Astrocyte (in vitro differentiated cells and primary cell): ENCODE measurements around the gene GGCT. TPM values are rescaled to one million over a fixed set of nuclear protein-coding genes. Genes with fewer than 3 reads are reported as not detected.

Source experiments
- DNase-seq: peaks from one replicate; pipeline ENCODE4 v3.0.0-alpha.2; 2010; ENCODE audit warnings: low read depth
- FAIRE-seq: peaks from 2 replicates; lab custom pipeline; 2011; peaks lifted over from hg19 to GRCh38; lab: Jason Lieb, UNC
- H2AFZ ChIP-seq: 2 replicates; pipeline ENCODE4 v1.6.0; 2012; ENCODE audit warnings: low read depth, low read length, inconsistent platforms
- H3K27ac ChIP-seq: 2 replicates; pipeline ENCODE4 v1.5.1; 2011; ENCODE audit warnings: low read depth, low read length, inconsistent platforms
- H3K27me3 ChIP-seq: 2 replicates; pipeline ENCODE4 v1.6.0; 2011; ENCODE audit warnings: low read length, inconsistent platforms; ENCODE audit not compliant: insufficient read depth
- H3K36me3 ChIP-seq: 2 replicates; pipeline ENCODE4 v1.5.1; 2011; ENCODE audit warnings: low read length, inconsistent platforms; ENCODE audit not compliant: insufficient read depth
- H3K4me1 ChIP-seq: 2 replicates; pipeline ENCODE4 v1.5.1; 2011; ENCODE audit warnings: low read length, inconsistent platforms; ENCODE audit not compliant: insufficient read depth
- H3K4me2 ChIP-seq: 2 replicates; pipeline ENCODE4 v1.6.0; 2012; ENCODE audit warnings: low read length, inconsistent platforms
- H3K4me3 ChIP-seq: 2 replicates; pipeline ENCODE4 v1.5.1; 2011; ENCODE audit warnings: low read depth, mild to moderate bottlenecking, low read length, inconsistent platforms; ENCODE audit not compliant: insufficient read depth
- H3K79me2 ChIP-seq: 2 replicates; pipeline ENCODE4 v1.6.0; 2012; ENCODE audit warnings: mild to moderate bottlenecking, low read length, inconsistent platforms; ENCODE audit not compliant: insufficient read depth
- H3K9ac ChIP-seq: 2 replicates; pipeline ENCODE4 v1.6.0; 2012; ENCODE audit warnings: mild to moderate bottlenecking, low read length, inconsistent platforms
- H3K9me3 ChIP-seq: 2 replicates; pipeline ENCODE4 v1.5.1; 2012; ENCODE audit warnings: low read depth, mild to moderate bottlenecking, low read length, inconsistent platforms; ENCODE audit not compliant: insufficient read depth
- H4K20me1 ChIP-seq: 2 replicates; pipeline ENCODE4 v1.6.0; 2012; ENCODE audit warnings: low read length, inconsistent platforms; ENCODE audit not compliant: insufficient read depth
- H3K27ac Mint-ChIP-seq: one replicate; pipeline ENCODE4 v1.8.0; 2021; ENCODE audit warnings: mild to moderate bottlenecking, mixed read lengths; ENCODE audit not compliant: unreplicated experiment
- H3K27me3 Mint-ChIP-seq: one replicate; pipeline ENCODE4 v1.8.0; 2021; ENCODE audit warnings: low read depth, mixed read lengths; ENCODE audit not compliant: unreplicated experiment
- H3K36me3 Mint-ChIP-seq: one replicate; pipeline ENCODE4 v1.8.0; 2021; ENCODE audit warnings: low read depth, mixed read lengths; ENCODE audit not compliant: unreplicated experiment
- H3K4me1 Mint-ChIP-seq: one replicate; pipeline ENCODE4 v1.8.0; 2021; ENCODE audit warnings: low read depth, mixed read lengths; ENCODE audit not compliant: unreplicated experiment
- H3K4me3 Mint-ChIP-seq: one replicate; pipeline ENCODE4 v1.8.0; 2021; ENCODE audit warnings: mild to moderate bottlenecking, moderate library complexity, mixed read lengths; ENCODE audit not compliant: unreplicated experiment
- H3K9me3 Mint-ChIP-seq: one replicate; pipeline ENCODE4 v1.8.0; 2021; ENCODE audit warnings: mild to moderate bottlenecking, mixed read lengths; ENCODE audit not compliant: unreplicated experiment
- CTCF ChIP-seq: IDR thresholded peaks from 2 replicates; pipeline ENCODE4 v1.5.1; 2011; ENCODE audit warnings: low read depth, mild to moderate bottlenecking, inconsistent platforms, low read length, moderate library complexity; ENCODE audit not compliant: insufficient read depth
- EZH2 ChIP-seq: IDR thresholded peaks from 2 replicates; pipeline ENCODE4 v1.6.1; 2012; ENCODE audit warnings: mild to moderate bottlenecking, low read length, inconsistent platforms; ENCODE audit not compliant: insufficient read depth
- total RNA-seq: library from RNA; stranded (reverse); gene quantifications from 2 replicates; pipeline ENCODE4 v1.2.1, GENCODE V29; 2021

GGCT gene
- total RNA-seq, 1 donor from 2014 or later, result 29.6 TPM

- Histone ChIP-seq H3K9ac (no peak overlapping the region), H3K9me3 (no peaks in the 10 kb centered on the region), H4K20me1 (no peaks in the 10 kb centered on the region), H3K4me1 (peaks cover 12% of the 10 kb centered on the region), H3K4me2 (no peak overlapping the region), H3K79me2 (no peaks in the 10 kb centered on the region), H2AFZ (no peak overlapping the region), H3K4me3 (no peak overlapping the region), H3K27ac (no peak overlapping the region), H3K27me3 (no peaks in the 10 kb centered on the region), H3K36me3 (no peaks in the 10 kb centered on the region)
- FAIRE-seq (no peak), DNase-seq (no peak)
- Mint-ChIP-seq H3K4me3 (no peak overlapping the region), H3K4me1 (peaks cover 15% of the 10 kb centered on the region), H3K27me3 (no peaks in the 10 kb centered on the region), H3K36me3 (peaks cover 20% of the 10 kb centered on the region), H3K27ac (no peak overlapping the region), H3K9me3 (no peaks in the 10 kb centered on the region)
- TF ChIP-seq CTCF (no peak), EZH2 (no peak)
Measured at GRCh38 chr7:30553141-30553540, 48.5 kb upstream of the GGCT start.

- Histone ChIP-seq H3K9ac (no peak overlapping the region), H3K4me2 (no peak overlapping the region), H3K27me3 (no peaks in the 10 kb centered on the region), H3K27ac (no peak overlapping the region), H4K20me1 (no peaks in the 10 kb centered on the region), H3K9me3 (no peaks in the 10 kb centered on the region), H3K4me3 (no peak overlapping the region), H3K4me1 (peaks cover 12% of the 10 kb centered on the region), H3K36me3 (no peaks in the 10 kb centered on the region), H2AFZ (no peak overlapping the region), H3K79me2 (no peaks in the 10 kb centered on the region)
- peaks cover 20% of the 10 kb centered on the region for H3K36me3 Mint-ChIP-seq
- H3K27me3 Mint-ChIP-seq, result no peaks in the 10 kb centered on the region
- no peak overlapping the region for H3K27ac Mint-ChIP-seq
- FAIRE-seq, result no peak
- TF ChIP-seq EZH2 (no peak), CTCF (no peak)
- peaks cover 15% of the 10 kb centered on the region for H3K4me1 Mint-ChIP-seq
- no peak for DNase-seq
- H3K9me3 Mint-ChIP-seq, result no peaks in the 10 kb centered on the region
- no peak overlapping the region for H3K4me3 Mint-ChIP-seq
Measured at GRCh38 chr7:30552330-30552729, 47.7 kb upstream of the GGCT start.

GRCh38 chr7:30549931-30550493 lies 45.4 kb upstream of the GGCT start:
- H3K27ac Mint-ChIP-seq, result no peak overlapping the region
- H2AFZ ChIP-seq, result no peak overlapping the region
- no peak overlapping the region for H3K4me3 Mint-ChIP-seq
- no peaks in the 10 kb centered on the region for H3K9me3 ChIP-seq
- FAIRE-seq (no peak), DNase-seq (no peak)
- H3K4me1 ChIP-seq, result peaks cover 12% of the 10 kb centered on the region
- H3K9me3 Mint-ChIP-seq, result no peaks in the 10 kb centered on the region
- H3K27me3 Mint-ChIP-seq, result no peaks in the 10 kb centered on the region
- no peak overlapping the region for H3K4me2 ChIP-seq
- H4K20me1 ChIP-seq, result no peaks in the 10 kb centered on the region
- no peaks in the 10 kb centered on the region for H3K36me3 ChIP-seq
- no peak overlapping the region for H3K4me3 ChIP-seq
- H3K27me3 ChIP-seq, result no peaks in the 10 kb centered on the region
- no peaks in the 10 kb centered on the region for H3K79me2 ChIP-seq
- no peak overlapping the region for H3K9ac ChIP-seq
- peaks cover 24% of the 10 kb centered on the region for H3K36me3 Mint-ChIP-seq
- TF ChIP-seq CTCF (no peak), EZH2 (no peak)
- H3K4me1 Mint-ChIP-seq, result peaks cover 15% of the 10 kb centered on the region
- no peak overlapping the region for H3K27ac ChIP-seq
